GM21360 (cell line): ENCODE results near the gene SUPT7L.
A peak's percentile ranks its signal among the peaks of the same experiment; 100 is the strongest.
"Not testable (repeated sequence)": the region's sequence is repeated elsewhere in the genome, so short reads cannot be mapped to it uniquely, and the experiment has no call there.

Source experiments
- ATAC-seq: cut with Tn5 transposase; IDR thresholded peaks from one replicate; pipeline ENCODE4 v1.9.1; 2021; ENCODE audit warnings: mild to moderate bottlenecking, moderate library complexity; ENCODE audit not compliant: unreplicated experiment

The SUPT7L gene

GRCh38 chr2:27687232-27687631 is 23.8 kb upstream of the SUPT7L start:
- no peak for ATAC-seq

- ATAC-seq = no peak
These were observed 22.2 kb upstream of the SUPT7L start for GRCh38 chr2:27685577-27685976.

- not testable (repeated sequence) for ATAC-seq
These were observed 21.6 kb upstream of the SUPT7L start for GRCh38 chr2:27685006-27685405.

- ATAC-seq = peak; percentile 79
These were observed 20.1 kb upstream of the SUPT7L start for GRCh38 chr2:27683390-27684071.

GRCh38 chr2:27682334-27682771 is 18.9 kb upstream of the SUPT7L start:
- not testable (repeated sequence) for ATAC-seq

- no peak for ATAC-seq
These were observed 18.4 kb upstream of the SUPT7L start for GRCh38 chr2:27681841-27682240.

- ATAC-seq = no peak
These were observed 17.2 kb upstream of the SUPT7L start for GRCh38 chr2:27680571-27680970.

GRCh38 chr2:27672723-27673486 is 9.5 kb upstream of the SUPT7L start:
- ATAC-seq = no peak

GRCh38 chr2:27671235-27671634 is 7.8 kb upstream of the SUPT7L start:
- ATAC-seq = no peak

GRCh38 chr2:27667446-27667845 is 4.0 kb upstream of the SUPT7L start:
- no peak for ATAC-seq

GRCh38 chr2:27664622-27665363 is 1.4 kb upstream of the SUPT7L start:
- ATAC-seq = no peak

- ATAC-seq = peak; percentile 5
These were observed 750 bp upstream of the SUPT7L start for GRCh38 chr2:27664154-27664574.

GRCh38 chr2:27661371-27661770 is 2.0 kb downstream of the SUPT7L start:
- ATAC-seq = no peak

GRCh38 chr2:27655155-27655951 is 8.1 kb downstream of the SUPT7L start:
- ATAC-seq = no peak

- ATAC-seq = no peak
These were observed 10.0 kb downstream of the SUPT7L start for GRCh38 chr2:27653397-27653796.

GRCh38 chr2:27652790-27653189 is 10.6 kb downstream of the SUPT7L start:
- ATAC-seq = no peak

GRCh38 chr2:27652341-27652740 is 11.1 kb downstream of the SUPT7L start:
- no peak for ATAC-seq

GRCh38 chr2:27651056-27651455 is 12.4 kb downstream of the SUPT7L start:
- no peak for ATAC-seq

GRCh38 chr2:27647737-27648136 is 15.7 kb downstream of the SUPT7L start:
- ATAC-seq = no peak

GRCh38 chr2:27647289-27647688 is 16.1 kb downstream of the SUPT7L start:
- ATAC-seq = no peak

- ATAC-seq = no peak
These were observed 18.2 kb downstream of the SUPT7L start for GRCh38 chr2:27645197-27645596.
